GM19239 (cell line): ENCODE data around the gene HSPA5.
A peak's percentile ranks its signal among the peaks of the same experiment; 100 is the strongest.
"Not testable (repeated sequence)": the region's sequence is repeated elsewhere in the genome, so short reads cannot be mapped to it uniquely, and the experiment has no call there.

Experiments used
- DNase-seq: peaks from one replicate; pipeline ENCODE4 v3.0.0; 2011; ENCODE audit warnings: low spot score; ENCODE audit not compliant: insufficient read length
- FAIRE-seq: peaks from 2 replicates; lab custom pipeline; 2011; peaks lifted over from hg19 to GRCh38; lab: Jason Lieb, UNC

Gene HSPA5

GRCh38 chr9:125195591-125195990, 45.6 kb downstream of the HSPA5 start:
- FAIRE-seq, DNase-seq: not testable (repeated sequence)

- not testable (repeated sequence) for FAIRE-seq
Measured at GRCh38 chr9:125194466-125194865, 46.7 kb downstream of the HSPA5 start.

GRCh38 chr9:125190361-125190801, 50.8 kb downstream of the HSPA5 start:
- FAIRE-seq, result no peak
- no peak for DNase-seq

More at GRCh38 chr9:125194466-125194865, 46.7 kb downstream of the HSPA5 start:
- DNase-seq, result not testable (repeated sequence)

- peak; percentile 93 for DNase-seq
- FAIRE-seq, result peak; percentile 84
Measured at GRCh38 chr9:125189361-125190289, 51.5 kb downstream of the HSPA5 start, which contains the start of gene PPP6C. Gene PPP6C (minus strand): TSS chr9:125189803. CDS start chr9:125189718, 85 bp downstream.

GRCh38 chr9:125189011-125189360, 52.2 kb downstream of the HSPA5 start:
- FAIRE-seq (no peak), DNase-seq (no peak)
